Subcutaneous abdominal adipose tissue (tissue), 5 donors: ENCODE results near the gene RNF144B.

Experiments
- H3K27ac ChIP-seq: one replicate; pipeline ENCODE4 v1.7.0; 2013; ENCODE audit warnings: low read depth, mild to moderate bottlenecking, inconsistent platforms, low read length, moderate library complexity
- H3K27me3 ChIP-seq, 5 donors: one replicate each; pipeline ENCODE4 v1.7.0; 2013; ENCODE audit warnings: low read length in 5 of 5, inconsistent platforms in 1 of 5; ENCODE audit not compliant: control insufficient read depth in 5 of 5, insufficient read depth in 4 of 5
- H3K36me3 ChIP-seq, 5 donors: one replicate each; pipeline ENCODE4 v1.7.0; 2013; ENCODE audit warnings: low read length in 5 of 5; ENCODE audit not compliant: control insufficient read depth in 5 of 5, insufficient read depth in 5 of 5
- H3K4me1 ChIP-seq, 5 donors: one replicate each; pipeline ENCODE4 v1.7.0; 2013; ENCODE audit warnings: low read length in 5 of 5, mild to moderate bottlenecking in 3 of 5, moderate library complexity in 1 of 5; ENCODE audit not compliant: control insufficient read depth in 5 of 5, insufficient read depth in 5 of 5
- H3K4me3 ChIP-seq, 5 donors: one replicate each; pipeline ENCODE4 v1.7.0; 2013; ENCODE audit warnings: low read length in 5 of 5, low read depth in 1 of 5
- H3K9ac ChIP-seq, 5 donors: one replicate each; pipeline ENCODE4 v1.7.0; 2013; ENCODE audit warnings: low read length in 5 of 5, mild to moderate bottlenecking in 4 of 5, moderate library complexity in 3 of 5
- H3K9me3 ChIP-seq, 5 donors: one replicate each; pipeline ENCODE4 v1.7.0; 2013; ENCODE audit warnings: low read length in 5 of 5; ENCODE audit not compliant: control insufficient read depth in 5 of 5
- donor health status: healthy.
- donor health status: healthy.
- donor health status: healthy.
- donor health status: healthy.
- donor health status: healthy.

RNF144B gene

GRCh38 chr6:18513253-18513798, 126.2 kb downstream of the RNF144B start:
- Histone ChIP-seq H3K27ac (peak overlapping the region; percentile 63), H3K9ac (no peak overlapping the region), H3K9me3 (no peaks in the 10 kb centered on the region), H3K4me3 (no peak overlapping the region), H3K4me1 (peaks cover 0 to 30% (median 4%) of the 10 kb centered on the region in 5 donors), H3K36me3 (no peaks in the 10 kb centered on the region), H3K27me3 (no peaks in the 10 kb centered on the region)

DNA sequence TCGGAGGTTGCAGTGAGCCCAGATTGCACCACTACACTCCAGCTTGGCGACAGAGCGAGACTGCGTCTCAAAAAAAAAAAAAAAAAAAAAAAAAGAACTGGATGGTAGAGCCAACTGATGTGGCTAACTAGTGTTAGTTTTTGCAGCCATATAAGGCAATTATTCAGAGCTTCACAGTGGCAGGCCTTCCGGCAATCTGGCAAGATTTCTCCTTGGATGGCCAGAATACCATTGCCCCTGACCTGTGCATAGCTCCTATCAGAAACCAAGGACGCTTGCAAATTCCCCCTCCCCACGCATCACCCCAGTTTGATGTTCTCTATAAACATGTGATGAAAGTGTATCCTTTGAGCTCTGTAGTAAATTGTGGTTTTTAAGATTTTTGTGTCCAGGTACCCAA, 127.0 kb downstream of the RNF144B start:
- Histone ChIP-seq H3K9ac (no peak overlapping the region), H3K36me3 (no peaks in the 10 kb centered on the region), H3K4me3 (no peak overlapping the region), H3K27me3 (no peaks in the 10 kb centered on the region), H3K9me3 (no peaks in the 10 kb centered on the region), H3K4me1 (peaks cover 0 to 29% (median 4%) of the 10 kb centered on the region in 5 donors), H3K27ac (no peak overlapping the region)

DNA sequence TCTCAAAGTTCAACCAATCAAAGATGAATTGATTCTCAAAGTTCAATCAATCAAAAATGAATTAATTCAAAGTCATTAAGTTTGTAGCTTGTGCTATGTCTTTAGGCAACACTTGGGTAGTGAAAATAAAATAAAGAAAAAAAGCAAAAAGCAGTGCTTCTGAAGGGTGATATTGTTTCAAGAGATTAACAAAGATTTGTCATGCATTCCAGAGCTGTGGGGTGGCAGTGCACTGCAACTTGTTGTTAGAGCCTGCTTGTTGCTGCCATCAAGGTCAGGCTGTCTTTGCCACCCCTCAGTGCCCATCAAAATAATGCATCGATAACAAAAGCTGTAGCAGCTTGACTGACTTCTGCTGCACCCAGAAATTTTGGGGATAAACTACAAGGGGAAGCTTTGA, 128.6 kb downstream of the RNF144B start:
- H3K4me1 ChIP-seq: peaks cover 0 to 18% (median 4%) of the 10 kb centered on the region in 5 donors
- no peaks in the 10 kb centered on the region for H3K36me3 ChIP-seq
- no peak overlapping the region for H3K4me3 ChIP-seq
- H3K9me3 ChIP-seq: no peaks in the 10 kb centered on the region
- H3K27ac ChIP-seq: no peak overlapping the region
- no peaks in the 10 kb centered on the region for H3K27me3 ChIP-seq
- no peak overlapping the region for H3K9ac ChIP-seq
